HG03103 (cell line): ENCODE results near the gene VRK3.
"Not testable (repeated sequence)": the region's sequence is repeated elsewhere in the genome, so short reads cannot be mapped to it uniquely, and the experiment has no call there.

Source experiments
- ATAC-seq: cut with Tn5 transposase; IDR thresholded peaks from one replicate; pipeline ENCODE4 v1.9.1; 2021; ENCODE audit warnings: low read depth; ENCODE audit not compliant: unreplicated experiment

Gene VRK3

GRCh38 chr19:49958144-49958543 lies 67.0 kb downstream of the VRK3 start:
- ATAC-seq: not testable (repeated sequence)

GRCh38 chr19:49957262-49957915 lies 67.8 kb downstream of the VRK3 start:
- ATAC-seq: no peak

DNA sequence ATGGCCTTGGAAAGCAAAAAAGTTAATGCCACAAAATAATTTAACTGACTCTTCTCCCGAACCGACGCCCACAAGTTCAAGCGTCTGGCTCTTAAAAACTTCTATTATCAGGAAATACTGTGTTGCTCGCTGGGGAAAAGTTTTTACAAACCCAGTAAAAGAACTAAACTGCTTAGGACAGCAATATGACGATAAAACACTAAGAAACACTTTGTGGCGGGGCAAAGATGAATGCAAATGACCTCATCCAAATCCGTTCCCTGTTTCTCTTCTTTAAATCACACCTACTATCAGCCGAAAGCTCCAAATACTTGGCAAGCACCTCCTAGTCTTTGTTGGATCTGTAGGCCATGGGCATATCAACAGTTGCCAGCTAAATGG lies 69.1 kb downstream of the VRK3 start:
- no peak for ATAC-seq

- no peak for ATAC-seq
Observed at GRCh38 chr19:49954933-49955332, 70.2 kb downstream of the VRK3 start.

- ATAC-seq: no peak
Observed at GRCh38 chr19:49954092-49954829, 70.9 kb downstream of the VRK3 start.

DNA sequence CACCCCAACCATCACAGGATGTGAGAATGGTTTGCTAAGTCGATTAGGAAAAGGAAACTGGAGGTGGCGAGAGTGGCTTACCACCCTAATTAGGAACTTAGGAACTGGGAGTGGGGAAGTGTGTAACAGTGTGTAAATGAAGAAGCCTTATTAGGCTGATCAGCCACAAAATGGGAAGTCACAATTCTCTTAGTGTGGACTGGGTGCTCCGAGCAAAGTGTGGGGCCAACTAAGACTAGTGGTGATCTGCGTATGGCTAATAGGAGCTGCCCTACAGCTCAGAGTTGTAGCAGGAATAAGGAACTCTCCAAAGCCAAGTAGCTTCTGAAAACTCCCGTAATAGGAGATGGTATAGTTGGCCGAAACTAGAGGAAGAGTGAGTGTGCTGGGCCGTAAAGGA lies 71.8 kb downstream of the VRK3 start:
- no peak for ATAC-seq

- no peak for ATAC-seq
Observed at GRCh38 chr19:49952906-49953305, 72.3 kb downstream of the VRK3 start.

- no peak for ATAC-seq
Observed at GRCh38 chr19:49952479-49952836, 72.7 kb downstream of the VRK3 start.

- no peak for ATAC-seq
Observed at GRCh38 chr19:49951806-49952478, 73.2 kb downstream of the VRK3 start.

GRCh38 chr19:49950956-49951526 lies 74.1 kb downstream of the VRK3 start:
- ATAC-seq: no peak

DNA sequence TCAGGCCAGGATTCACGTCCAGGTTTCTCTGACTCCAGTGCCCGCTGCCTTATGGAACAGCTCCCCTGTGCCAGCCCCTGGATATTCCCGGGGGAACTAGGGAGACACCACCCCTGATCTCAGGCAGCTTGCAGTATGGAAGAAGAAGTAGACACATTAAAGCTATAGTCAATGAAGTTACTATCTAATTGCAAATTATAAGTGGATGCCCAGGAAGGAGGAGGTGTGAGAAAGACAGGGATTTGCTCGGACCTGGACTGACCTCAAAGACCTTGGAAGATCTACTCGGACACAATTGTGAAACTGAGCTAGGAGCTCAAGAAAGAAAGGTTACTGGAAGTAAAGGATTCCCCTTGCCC lies 74.6 kb downstream of the VRK3 start:
- no peak for ATAC-seq

- no peak for ATAC-seq
Observed at GRCh38 chr19:49949742-49950589, 75.2 kb downstream of the VRK3 start.

- no peak for ATAC-seq
Observed at GRCh38 chr19:49946415-49946814, 78.8 kb downstream of the VRK3 start.

DNA sequence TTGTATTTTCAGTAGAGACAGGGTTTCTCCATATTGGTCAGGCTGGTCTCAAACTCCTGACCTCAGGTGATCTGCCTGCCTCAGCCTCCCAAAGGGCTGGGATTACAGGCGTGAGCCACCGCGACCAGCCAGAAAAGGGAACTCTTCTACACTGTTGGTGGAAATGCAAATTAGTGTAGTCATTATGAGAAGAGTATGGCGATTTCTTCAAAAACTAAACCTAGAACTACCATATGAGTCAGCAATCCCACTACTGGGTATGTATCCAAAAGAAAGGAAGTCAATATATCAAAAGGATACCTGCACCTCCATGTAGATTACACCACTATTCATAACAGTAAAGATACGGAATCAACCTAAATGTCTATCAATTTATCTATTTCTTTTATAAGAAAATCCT lies 80.6 kb downstream of the VRK3 start:
- not testable (repeated sequence) for ATAC-seq

DNA sequence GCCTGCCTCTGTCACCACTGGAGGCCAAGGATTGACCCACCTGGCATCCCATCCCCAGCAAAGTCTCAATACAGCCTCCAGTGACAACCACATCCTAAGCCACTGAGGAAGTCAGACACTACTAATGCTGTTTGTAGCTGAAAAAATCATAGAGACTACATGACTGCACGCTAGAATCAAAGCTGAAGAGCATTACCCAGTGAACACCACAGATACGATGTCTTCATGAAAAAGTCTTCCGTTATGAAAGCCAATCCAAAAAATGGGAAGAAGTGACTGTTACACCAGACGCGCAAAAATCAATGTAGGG lies 84.7 kb downstream of the VRK3 start:
- no peak for ATAC-seq

GRCh38 chr19:49939721-49940481 lies 85.3 kb downstream of the VRK3 start:
- no peak for ATAC-seq

- no peak for ATAC-seq
Observed at GRCh38 chr19:49938662-49939061, 86.5 kb downstream of the VRK3 start.

DNA sequence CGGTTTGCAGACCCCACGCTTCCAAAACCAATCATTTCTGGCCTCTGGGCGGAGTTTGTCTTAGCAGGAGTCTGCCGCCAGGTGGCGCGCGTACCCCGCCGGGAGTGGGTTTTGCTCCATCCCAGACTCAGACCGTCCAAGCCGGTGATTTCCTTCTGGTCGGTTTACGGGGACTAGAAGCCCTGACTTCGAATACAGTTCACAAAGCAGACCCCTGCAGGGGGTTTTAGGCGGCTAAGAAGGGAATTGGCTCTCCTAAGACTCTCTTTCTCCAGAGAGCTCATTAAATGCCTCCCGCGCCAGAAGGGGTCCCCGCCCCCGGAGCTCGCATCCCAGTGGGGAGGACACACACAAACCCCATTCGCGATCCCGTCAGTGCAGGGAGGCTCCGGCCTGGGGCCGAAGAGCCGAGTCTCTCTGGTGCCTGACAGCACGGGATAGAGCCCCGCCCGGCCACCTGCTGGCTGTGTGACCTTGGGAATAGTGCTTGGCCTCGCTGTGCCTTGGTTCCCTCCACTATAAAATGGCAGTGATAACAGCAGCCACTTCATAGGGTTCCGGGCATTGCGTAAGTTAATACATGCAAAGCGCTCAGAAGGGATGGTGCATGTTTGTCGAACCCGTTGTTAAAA lies 87.3 kb downstream of the VRK3 start:
- ATAC-seq: no peak

GRCh38 chr19:49936549-49936948 lies 88.6 kb downstream of the VRK3 start:
- ATAC-seq: no peak

- no peak for ATAC-seq
Observed at GRCh38 chr19:49933643-49934042, 91.5 kb downstream of the VRK3 start.
